HG02571 (cell line): ENCODE measurements around the gene MYOM1.
"Not testable (repeated sequence)": the region's sequence is repeated elsewhere in the genome, so short reads cannot be mapped to it uniquely, and the experiment has no call there.

Source experiments
- ATAC-seq: cut with Tn5 transposase; IDR thresholded peaks from one replicate; pipeline ENCODE4 v1.9.1; 2021; ENCODE audit warnings: mild to moderate bottlenecking, moderate library complexity; ENCODE audit not compliant: unreplicated experiment

The MYOM1 gene

GRCh38 chr18:3061581-3062312 lies 158.0 kb downstream of the MYOM1 start:
- ATAC-seq = no peak

DNA sequence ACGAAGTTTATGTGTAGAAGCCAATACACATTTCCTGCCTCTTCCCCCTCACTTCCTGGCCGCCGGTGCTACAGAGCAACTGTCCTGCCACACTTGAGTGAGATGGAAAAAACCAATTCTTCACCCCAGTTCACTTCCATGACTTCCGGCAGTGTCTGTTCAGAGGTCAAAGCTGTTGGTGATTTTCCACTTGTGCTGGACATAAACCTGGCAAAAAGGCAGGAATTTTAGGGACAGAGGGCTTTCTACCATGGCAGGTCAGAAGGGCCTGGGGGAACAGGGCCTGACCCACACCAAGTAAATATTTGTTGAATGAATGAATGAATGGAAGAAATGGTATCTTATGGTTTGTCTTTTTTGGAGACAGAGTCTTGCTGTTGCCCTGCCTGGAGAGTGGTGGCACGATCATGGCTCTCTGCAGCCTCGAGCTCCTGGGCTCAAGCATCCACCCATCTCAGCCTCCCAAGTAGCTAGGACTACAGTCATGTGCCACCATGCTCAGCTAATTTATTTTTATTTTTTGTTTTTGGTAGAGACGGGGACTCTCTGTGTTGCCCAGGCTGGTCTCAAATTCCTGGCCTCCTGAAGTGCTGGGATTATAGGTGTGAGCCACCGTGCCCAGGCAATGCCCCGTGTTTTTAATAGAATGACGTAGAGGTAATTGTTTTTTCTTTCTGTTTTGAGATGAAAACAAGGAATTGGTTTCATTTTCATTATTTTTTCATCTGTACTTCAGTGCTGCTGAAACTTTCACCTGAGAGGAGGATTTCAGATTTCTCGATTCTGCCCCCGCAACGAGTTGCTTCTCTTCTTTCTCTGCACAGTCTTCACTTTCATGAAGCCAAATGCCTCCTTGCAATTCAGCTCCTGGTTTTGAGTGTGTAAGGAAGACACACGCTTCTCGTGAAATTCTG lies 158.8 kb downstream of the MYOM1 start:
- no peak for ATAC-seq

DNA sequence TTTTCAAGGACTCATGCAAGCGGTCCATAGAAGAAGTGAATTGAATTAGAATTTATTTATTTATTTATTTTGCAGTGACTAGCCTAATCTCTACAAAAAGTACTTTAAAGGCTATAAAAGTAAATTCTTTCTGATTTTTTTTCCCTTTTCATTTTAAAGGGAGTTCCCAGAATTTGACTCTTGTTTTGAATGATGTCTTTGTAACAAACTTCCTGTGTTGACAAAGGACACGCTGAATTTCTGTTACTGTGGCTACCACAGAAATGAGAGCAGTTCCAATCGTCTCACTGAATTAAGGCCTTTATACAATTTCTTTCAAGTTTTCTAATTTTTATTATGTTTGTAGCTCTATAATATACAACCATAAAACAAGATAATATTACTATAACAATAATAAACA lies 160.5 kb downstream of the MYOM1 start:
- no peak for ATAC-seq

DNA sequence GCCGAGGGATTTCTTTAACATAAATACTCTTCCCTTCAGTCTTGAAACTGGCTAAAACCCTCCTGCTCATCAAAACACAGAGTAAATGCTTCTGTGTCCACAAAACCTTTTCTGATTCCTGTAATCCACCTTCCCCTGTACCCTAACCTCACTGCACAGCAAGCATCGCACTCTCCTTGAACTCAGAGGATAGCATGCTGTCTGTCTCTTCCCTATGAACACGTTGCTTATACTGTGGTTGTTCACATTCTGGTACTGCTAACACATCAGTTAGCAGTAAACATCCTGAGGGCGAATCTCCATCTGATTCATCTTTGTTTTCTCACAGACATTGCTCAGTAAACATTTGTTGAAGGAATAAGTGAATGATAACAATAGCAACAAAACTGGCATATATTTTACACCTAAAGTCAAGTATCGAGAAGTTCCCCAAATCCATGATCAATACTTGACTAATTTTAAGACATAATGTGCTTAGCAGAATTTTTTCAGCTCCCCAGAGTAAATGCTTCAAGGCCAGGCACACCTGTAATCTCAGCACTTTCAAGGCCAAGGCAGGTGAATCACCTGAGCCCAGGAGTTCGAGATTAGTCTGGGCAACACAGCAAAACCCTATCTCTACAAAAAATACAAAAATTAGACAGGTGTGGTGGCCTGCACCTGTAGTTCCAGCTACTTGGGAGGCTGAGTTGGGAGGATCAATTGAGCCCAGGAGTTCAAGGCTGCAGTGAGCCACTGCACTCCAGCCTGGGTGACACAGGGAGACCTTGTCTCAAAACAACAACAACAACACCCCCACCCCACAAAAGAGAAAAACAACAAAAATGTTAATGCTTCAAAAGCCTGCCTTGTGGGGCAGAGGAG lies 161.2 kb downstream of the MYOM1 start:
- ATAC-seq = no peak

DNA sequence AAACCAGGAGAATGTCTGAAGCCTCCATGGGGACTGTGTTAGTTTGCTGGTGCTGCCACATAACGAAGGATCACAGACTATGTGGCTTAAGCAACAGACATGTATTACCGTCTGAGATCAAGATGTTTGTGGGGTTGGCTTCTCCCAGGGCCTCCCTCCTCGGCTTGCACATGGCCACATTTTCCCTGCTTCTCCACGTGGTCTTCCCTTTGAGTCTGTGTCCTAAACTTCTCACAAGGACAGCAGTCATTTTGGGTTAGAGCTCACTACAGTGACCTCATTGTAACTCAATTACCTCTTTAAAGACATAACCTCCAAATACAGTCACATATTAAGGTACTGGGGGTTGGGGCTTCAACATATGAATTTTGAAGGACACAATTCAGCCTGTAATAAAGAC lies 162.2 kb downstream of the MYOM1 start:
- ATAC-seq = no peak

DNA sequence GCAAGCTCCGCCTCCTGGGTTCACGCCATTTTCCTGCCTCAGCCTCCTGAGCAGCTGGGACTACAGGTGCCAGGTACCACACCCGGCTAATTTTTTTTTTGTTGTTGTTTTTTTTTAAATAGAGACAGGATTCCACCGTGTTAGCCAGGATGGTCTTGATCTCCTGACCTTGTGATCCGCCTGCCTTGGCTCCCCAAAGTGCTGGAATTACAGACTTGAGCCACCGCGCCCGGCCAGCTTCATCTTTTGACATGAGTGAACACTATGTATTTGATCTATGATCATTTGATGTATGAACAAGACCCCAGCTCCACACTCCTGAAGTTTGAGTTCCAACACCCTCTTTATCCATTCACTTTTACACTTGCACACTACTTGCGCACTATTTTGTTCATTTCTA lies 163.5 kb downstream of the MYOM1 start:
- ATAC-seq = no peak

DNA sequence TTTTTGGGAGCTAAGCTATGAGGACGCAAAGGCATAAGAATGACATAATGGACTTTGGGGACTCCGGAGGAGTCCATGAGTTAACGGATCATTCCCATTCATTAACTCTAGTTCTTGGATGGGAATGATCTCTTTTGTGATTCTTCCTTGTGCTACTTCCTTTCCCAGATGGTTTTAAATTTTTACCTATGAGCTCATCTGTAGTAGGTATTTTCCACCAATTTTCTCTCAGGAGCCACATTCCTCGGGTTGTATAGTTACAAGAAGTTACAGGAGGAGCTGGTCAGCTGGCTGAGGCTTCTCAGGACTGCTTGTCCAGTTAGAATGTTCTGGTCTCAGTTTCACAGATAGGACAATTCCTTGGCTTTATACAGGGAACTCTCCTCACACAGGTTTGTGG lies 164.0 kb downstream of the MYOM1 start:
- no peak for ATAC-seq

GRCh38 chr18:3055186-3055728 lies 164.5 kb downstream of the MYOM1 start:
- ATAC-seq = no peak

DNA sequence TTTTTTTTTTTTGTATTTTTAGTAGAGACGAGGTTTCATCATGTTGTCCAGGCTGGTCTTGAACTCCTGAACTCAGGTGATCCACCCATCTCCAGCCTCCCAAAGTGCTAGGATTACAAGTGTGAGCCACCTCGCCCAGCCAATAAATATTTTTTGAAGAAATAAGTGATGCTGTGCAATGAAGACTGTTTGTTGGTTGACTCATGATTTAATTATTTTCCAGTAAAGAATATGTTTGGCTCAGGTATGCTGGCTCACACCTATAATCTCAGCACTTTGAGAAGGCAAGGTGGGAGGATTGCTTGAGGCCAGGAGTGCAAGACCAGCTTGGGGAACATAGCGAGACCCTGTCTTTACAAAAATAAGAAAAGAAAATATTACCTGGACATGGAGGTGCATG lies 165.0 kb downstream of the MYOM1 start:
- ATAC-seq = no peak

DNA sequence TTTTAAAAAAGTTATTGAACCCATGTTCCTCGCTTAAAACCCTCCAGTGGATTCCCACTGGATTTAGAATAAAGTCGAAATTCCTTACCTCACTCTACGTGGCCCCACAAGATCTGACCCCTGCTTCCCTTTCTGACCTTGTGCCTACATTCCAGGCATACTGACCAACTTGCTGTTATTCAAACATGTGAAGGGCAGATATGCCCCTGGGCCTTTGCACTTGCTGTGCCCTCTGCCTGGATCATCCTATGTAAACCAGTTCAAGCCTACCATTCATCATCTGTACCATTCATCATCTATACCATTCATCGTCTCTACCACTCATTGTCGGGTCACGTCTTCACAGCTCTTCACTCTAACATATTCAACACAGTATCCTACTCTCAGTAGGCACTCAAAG lies 165.6 kb downstream of the MYOM1 start:
- ATAC-seq = no peak

- ATAC-seq = no peak
These were observed 166.7 kb downstream of the MYOM1 start for GRCh38 chr18:3053081-3053480.

GRCh38 chr18:3052411-3052758 lies 167.4 kb downstream of the MYOM1 start:
- no peak for ATAC-seq

- no peak for ATAC-seq
These were observed 167.9 kb downstream of the MYOM1 start for GRCh38 chr18:3051718-3052410.

GRCh38 chr18:3049897-3050454 lies 169.8 kb downstream of the MYOM1 start:
- not testable (repeated sequence) for ATAC-seq

DNA sequence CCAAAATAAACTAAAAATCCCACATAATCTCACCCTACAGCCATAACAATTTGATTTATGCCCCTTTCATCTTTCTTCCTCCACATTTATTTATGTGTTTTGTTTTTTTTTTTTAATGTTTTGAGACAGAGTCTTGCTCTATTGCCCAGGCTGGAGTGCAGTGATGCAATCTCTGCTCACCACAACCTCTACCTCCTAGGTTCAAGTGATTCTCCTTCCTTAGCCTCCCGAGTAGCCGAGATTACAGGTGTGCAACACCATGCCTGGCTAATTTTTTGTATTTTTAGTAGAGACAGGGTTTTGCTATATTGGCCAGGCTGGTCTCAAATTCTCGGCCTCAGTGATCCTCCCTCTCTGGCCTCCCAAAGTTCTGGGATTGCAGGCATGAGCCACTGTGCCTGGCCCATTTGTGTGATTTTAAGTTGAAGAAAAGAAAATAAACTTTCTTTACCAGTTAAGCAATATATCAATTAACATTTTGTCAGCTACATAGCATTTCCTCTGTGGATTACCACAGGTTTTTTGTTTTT lies 170.9 kb downstream of the MYOM1 start:
- ATAC-seq = no peak

- no peak for ATAC-seq
These were observed 171.6 kb downstream of the MYOM1 start for GRCh38 chr18:3048121-3048520.

- ATAC-seq = no peak
These were observed 173.5 kb downstream of the MYOM1 start for GRCh38 chr18:3046216-3046808.

- ATAC-seq = no peak
These were observed 174.7 kb downstream of the MYOM1 start for GRCh38 chr18:3044931-3045698.

- no peak for ATAC-seq
These were observed 177.4 kb downstream of the MYOM1 start for GRCh38 chr18:3042379-3042778.
